GM23248 (cell line): ENCODE results near the gene LILRB3.
"Not testable (repeated sequence)": the region's sequence is repeated elsewhere in the genome, so short reads cannot be mapped to it uniquely, and the experiment has no call there.

Source experiments
- EZH2 ChIP-seq: fragments of 200-600 bp; sonication (generic); IDR thresholded peaks from 2 replicates; pipeline ENCODE4 v1.6.1; 2018; ENCODE audit warnings: antibody characterized with exemption, mild to moderate bottlenecking; ENCODE audit not compliant: insufficient read depth, poor library complexity, severe bottlenecking
- EZH2phosphoT487 ChIP-seq: fragments of 200-600 bp; sonication (generic); IDR thresholded peaks from 2 replicates; pipeline ENCODE4 v1.6.1; 2018; ENCODE audit warnings: antibody characterized with exemption, moderate library complexity, mild to moderate bottlenecking, low read depth; ENCODE audit not compliant: insufficient read depth

DNA sequence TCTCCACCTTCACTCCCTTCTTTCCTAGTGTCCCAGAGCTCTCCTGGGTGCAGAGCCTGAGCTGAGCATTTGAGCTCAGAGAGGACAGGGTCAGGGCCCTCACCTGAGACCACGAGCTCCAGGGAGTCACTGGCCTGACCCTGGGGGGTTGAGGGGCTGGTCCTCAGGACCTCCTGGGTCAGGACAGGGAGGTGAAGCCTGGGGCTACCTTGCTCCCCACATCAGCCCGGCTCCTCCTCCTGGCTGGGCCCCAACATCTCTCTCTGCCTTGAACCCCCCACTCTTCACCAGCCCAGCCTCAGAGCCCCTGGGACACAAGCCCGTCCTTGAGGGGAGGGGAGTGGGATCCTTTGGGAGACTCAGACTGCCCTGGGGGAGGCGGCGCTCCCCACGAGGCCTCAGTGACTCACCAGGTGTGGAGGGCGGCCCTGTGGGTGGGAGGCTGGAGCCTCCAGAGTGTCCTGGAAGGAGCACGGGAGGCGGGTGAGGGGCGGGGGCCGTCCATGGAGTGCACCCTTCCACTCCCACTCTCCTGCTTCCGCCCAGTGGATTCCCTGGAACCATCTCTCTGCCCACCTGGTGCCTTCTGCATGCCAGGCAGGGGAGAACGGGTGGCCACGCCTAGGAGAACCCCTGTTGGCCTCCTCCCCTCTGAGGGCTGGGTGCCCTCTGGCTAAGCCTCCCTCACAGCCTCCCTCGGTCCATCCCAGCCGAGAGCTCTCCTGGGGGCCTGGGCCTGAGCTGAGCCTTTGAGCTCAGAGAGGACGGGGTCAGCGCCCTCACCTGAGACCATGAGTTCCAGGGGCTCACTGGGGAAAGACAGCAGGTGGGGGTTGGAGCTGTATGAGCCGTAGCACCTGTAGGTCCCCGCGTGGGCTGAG, 16.9 kb upstream of the LILRB3 start:
- TF ChIP-seq EZH2, EZH2phosphoT487: not testable (repeated sequence)
